ENCODE measurements around the gene KIFC1. TPM values are rescaled to one million over a fixed set of nuclear protein-coding genes. Genes with fewer than 3 reads are reported as not detected.
A peak's percentile ranks its signal among the peaks of the same experiment; 100 is the strongest.
"Not testable (repeated sequence)": the region's sequence is repeated elsewhere in the genome, so short reads cannot be mapped to it uniquely, and the experiment has no call there.

KIFC1 gene
- total RNA-seq, 3 donors from 2014 or later (not counting 1 experiment from before 2014, with no cell fraction given), result 2.7 to 4.6 (median 3.3) TPM

- ATAC-seq, result no peak
- peak overlapping the region; percentile 92 for H3K4me3 Mint-ChIP-seq
- peaks cover 25 to 29% of the 10 kb centered on the region in 2 donors for H3K4me1 Mint-ChIP-seq
- no peaks in the 10 kb centered on the region for H3K27me3 Mint-ChIP-seq (ENCODE audit: low read depth in 2 of 2)
- no peaks in the 10 kb centered on the region for H3K9me3 Mint-ChIP-seq
- Histone ChIP-seq H3K27me3 (ENCODE audit: control insufficient read depth, insufficient read depth, low read length) (no peaks in the 10 kb centered on the region), H3K27ac (ENCODE audit: low read length) (no peak overlapping the region), H3K4me3 (ENCODE audit: low read length) (no peak overlapping the region), H3K36me3 (ENCODE audit: control insufficient read depth, insufficient read depth, low read length) (no peaks in the 10 kb centered on the region), H3K9me3 (ENCODE audit: control insufficient read depth, insufficient read depth, low read length) (no peaks in the 10 kb centered on the region), H3K4me1 (ENCODE audit: control insufficient read depth, insufficient read depth, low read length) (peaks cover 18% of the 10 kb centered on the region)
- H3K27ac Mint-ChIP-seq, result peak overlapping the region; percentile 93
- H3K36me3 Mint-ChIP-seq, result no peaks in the 10 kb centered on the region
- WGBS (ENCODE audit: insufficient coverage), result 48% methylated on average over 4 of the region's 5 CpGs
- TF ChIP-seq, protein P1, sequence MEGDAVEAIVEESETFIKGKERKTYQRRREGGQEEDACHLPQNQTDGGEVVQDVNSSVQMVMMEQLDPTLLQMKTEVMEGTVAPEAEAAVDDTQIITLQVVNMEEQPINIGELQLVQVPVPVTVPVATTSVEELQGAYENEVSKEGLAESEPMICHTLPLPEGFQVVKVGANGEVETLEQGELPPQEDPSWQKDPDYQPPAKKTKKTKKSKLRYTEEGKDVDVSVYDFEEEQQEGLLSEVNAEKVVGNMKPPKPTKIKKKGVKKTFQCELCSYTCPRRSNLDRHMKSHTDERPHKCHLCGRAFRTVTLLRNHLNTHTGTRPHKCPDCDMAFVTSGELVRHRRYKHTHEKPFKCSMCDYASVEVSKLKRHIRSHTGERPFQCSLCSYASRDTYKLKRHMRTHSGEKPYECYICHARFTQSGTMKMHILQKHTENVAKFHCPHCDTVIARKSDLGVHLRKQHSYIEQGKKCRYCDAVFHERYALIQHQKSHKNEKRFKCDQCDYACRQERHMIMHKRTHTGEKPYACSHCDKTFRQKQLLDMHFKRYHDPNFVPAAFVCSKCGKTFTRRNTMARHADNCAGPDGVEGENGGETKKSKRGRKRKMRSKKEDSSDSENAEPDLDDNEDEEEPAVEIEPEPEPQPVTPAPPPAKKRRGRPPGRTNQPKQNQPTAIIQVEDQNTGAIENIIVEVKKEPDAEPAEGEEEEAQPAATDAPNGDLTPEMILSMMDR (IDR thresholded peaks at IDR 0.05), result no peak
- no peak for DNase-seq
- intact Hi-C loops (cut with micrococcal nuclease), result no loop called here
These were observed 949 bp downstream of the KIFC1 start for GRCh38 chr6:33392595-33392948.

DNA sequence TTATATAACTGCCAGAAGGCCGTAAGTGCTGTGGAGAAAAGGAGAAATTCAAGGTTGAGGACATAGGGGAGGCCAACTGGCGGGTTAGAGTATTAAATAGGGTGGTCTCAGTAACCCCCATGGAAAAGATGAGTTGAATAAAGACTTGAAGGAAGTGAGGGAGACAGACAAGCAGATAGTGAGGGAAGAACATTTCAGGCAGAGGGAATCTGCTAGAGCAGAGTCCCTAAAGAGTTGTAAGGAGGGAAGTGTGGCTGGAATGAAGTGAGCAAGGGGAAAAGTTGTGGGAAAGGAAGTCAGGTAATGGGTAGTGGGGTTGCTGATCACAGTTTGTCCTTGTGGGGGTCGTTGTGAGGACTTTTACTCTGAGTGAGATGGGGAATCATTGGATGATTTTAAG, 1.4 kb downstream of the KIFC1 start:
- Histone ChIP-seq H3K36me3 (ENCODE audit: control insufficient read depth, insufficient read depth, low read length) (no peaks in the 10 kb centered on the region), H3K4me3 (ENCODE audit: low read length) (no peak overlapping the region), H3K4me1 (ENCODE audit: control insufficient read depth, insufficient read depth, low read length) (peaks cover 18% of the 10 kb centered on the region), H3K27me3 (ENCODE audit: control insufficient read depth, insufficient read depth, low read length) (no peaks in the 10 kb centered on the region), H3K27ac (ENCODE audit: low read length) (no peak overlapping the region), H3K9me3 (ENCODE audit: control insufficient read depth, insufficient read depth, low read length) (no peaks in the 10 kb centered on the region)
- peaks cover 25 to 29% of the 10 kb centered on the region in 2 donors for H3K4me1 Mint-ChIP-seq
- no peaks in the 10 kb centered on the region for H3K27me3 Mint-ChIP-seq (ENCODE audit: low read depth in 2 of 2)
- 60% methylated on average over 3 of the region's 3 CpGs for WGBS (ENCODE audit: insufficient coverage)
- no peaks in the 10 kb centered on the region for H3K36me3 Mint-ChIP-seq
- no peaks in the 10 kb centered on the region for H3K9me3 Mint-ChIP-seq
- ATAC-seq, result no peak
- peak overlapping the region; percentile 92 for H3K4me3 Mint-ChIP-seq
- DNase-seq, result no peak
- TF ChIP-seq, protein P1 (IDR thresholded peaks at IDR 0.05), result no peak
- H3K27ac Mint-ChIP-seq, result peak overlapping the region; percentile 93
- intact Hi-C loops (cut with micrococcal nuclease), result no loop called here

GRCh38 chr6:33397541-33397940, 5.9 kb downstream of the KIFC1 start:
- Mint-ChIP-seq H3K4me3 (no peak overlapping the region), H3K27me3 (ENCODE audit: low read depth in 2 of 2) (no peaks in the 10 kb centered on the region), H3K9me3 (no peaks in the 10 kb centered on the region), H3K36me3 (no peaks in the 10 kb centered on the region), H3K27ac (no peak overlapping the region), H3K4me1 (peaks cover 7% of the 10 kb centered on the region in 2 donors)
- intact Hi-C loops (cut with micrococcal nuclease), result no loop called here
- H3K9me3 ChIP-seq (ENCODE audit: control insufficient read depth, insufficient read depth, low read length), result no peaks in the 10 kb centered on the region
- H3K36me3 ChIP-seq (ENCODE audit: control insufficient read depth, insufficient read depth, low read length), result no peaks in the 10 kb centered on the region
- 86% methylated on average over 1 of the region's 1 CpG for WGBS (ENCODE audit: insufficient coverage)
- ATAC-seq (no peak), DNase-seq (no peak)
- H3K4me1 ChIP-seq (ENCODE audit: control insufficient read depth, insufficient read depth, low read length), result peaks cover under 1% of the 10 kb centered on the region
- no peak overlapping the region for H3K27ac ChIP-seq (ENCODE audit: low read length)
- H3K27me3 ChIP-seq (ENCODE audit: control insufficient read depth, insufficient read depth, low read length), result no peaks in the 10 kb centered on the region
- H3K4me3 ChIP-seq (ENCODE audit: low read length), result no peak overlapping the region
- TF ChIP-seq, protein P1 (IDR thresholded peaks at IDR 0.05), result no peak

- H3K4me1 Mint-ChIP-seq; H3K36me3 ChIP-seq (ENCODE audit: control insufficient read depth, insufficient read depth, low read length); H3K4me3 Mint-ChIP-seq; H3K27me3 ChIP-seq (ENCODE audit: control insufficient read depth, insufficient read depth, low read length); H3K27ac Mint-ChIP-seq; H3K27ac ChIP-seq (ENCODE audit: low read length); H3K4me3 ChIP-seq (ENCODE audit: low read length); DNase-seq; ATAC-seq; H3K4me1 ChIP-seq (ENCODE audit: control insufficient read depth, insufficient read depth, low read length); H3K27me3 Mint-ChIP-seq (ENCODE audit: low read depth in 2 of 2); H3K9me3 ChIP-seq (ENCODE audit: control insufficient read depth, insufficient read depth, low read length); intact Hi-C loops (cut with micrococcal nuclease); H3K36me3 Mint-ChIP-seq; H3K9me3 Mint-ChIP-seq: not testable (repeated sequence)
- 98% methylated on average over 3 of the region's 3 CpGs for WGBS (ENCODE audit: insufficient coverage)
These were observed 7.0 kb downstream of the KIFC1 start for GRCh38 chr6:33398601-33399000.

DNA sequence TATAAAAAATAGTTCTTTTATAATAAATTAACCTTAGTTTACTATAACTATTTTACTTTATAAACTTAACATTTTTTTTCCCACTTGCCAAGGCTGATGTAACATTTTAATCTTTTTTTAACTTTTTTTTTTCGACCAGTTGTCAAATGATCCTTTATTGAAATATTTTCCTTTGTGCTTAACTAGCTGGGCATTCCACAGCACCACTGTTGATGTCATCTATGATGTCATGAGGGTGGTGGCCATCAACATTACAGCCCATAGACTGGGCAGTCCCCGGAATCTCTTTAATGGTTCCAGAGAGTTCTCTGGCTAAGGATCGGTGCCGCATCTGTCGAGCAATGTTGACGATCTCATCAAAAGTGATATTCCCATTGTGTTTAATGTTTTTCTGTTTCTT, 8.3 kb downstream of the KIFC1 start:
- H3K27ac ChIP-seq (ENCODE audit: low read length); ATAC-seq; H3K27me3 ChIP-seq (ENCODE audit: control insufficient read depth, insufficient read depth, low read length); H3K4me1 Mint-ChIP-seq; intact Hi-C loops (cut with micrococcal nuclease); H3K36me3 ChIP-seq (ENCODE audit: control insufficient read depth, insufficient read depth, low read length); H3K27me3 Mint-ChIP-seq (ENCODE audit: low read depth in 2 of 2); H3K4me3 ChIP-seq (ENCODE audit: low read length); H3K9me3 ChIP-seq (ENCODE audit: control insufficient read depth, insufficient read depth, low read length); H3K9me3 Mint-ChIP-seq; H3K4me3 Mint-ChIP-seq; DNase-seq; H3K27ac Mint-ChIP-seq; H3K36me3 Mint-ChIP-seq; H3K4me1 ChIP-seq (ENCODE audit: control insufficient read depth, insufficient read depth, low read length): not testable (repeated sequence)
- 100% methylated on average over 3 of the region's 6 CpGs for WGBS (ENCODE audit: insufficient coverage)

Measured in natural killer cell (primary cell).